GOT3 (cell line): ENCODE data around the gene BMAL1.

Source experiments
- DNase-seq: peaks from one replicate; lab custom pipeline; 2025; ENCODE audit warnings: mixed read lengths; lab: John Stamatoyannopoulos, UW

BMAL1 gene

GRCh38 chr11:13317293-13318080, 39.9 kb downstream of the BMAL1 start:
- no peak for DNase-seq

- no peak for DNase-seq
These were observed 41.1 kb downstream of the BMAL1 start for GRCh38 chr11:13318498-13319295.

- no peak for DNase-seq
These were observed 43.1 kb downstream of the BMAL1 start for GRCh38 chr11:13320688-13321087.

GRCh38 chr11:13321431-13321830, 43.8 kb downstream of the BMAL1 start:
- DNase-seq: no peak

GRCh38 chr11:13324141-13324540, 46.6 kb downstream of the BMAL1 start:
- DNase-seq: no peak

GRCh38 chr11:13324709-13325108, 47.1 kb downstream of the BMAL1 start:
- DNase-seq: no peak

- no peak for DNase-seq
These were observed 49.8 kb downstream of the BMAL1 start for GRCh38 chr11:13327421-13327820.

GRCh38 chr11:13328286-13328685, 50.7 kb downstream of the BMAL1 start:
- DNase-seq: no peak

GRCh38 chr11:13329670-13330356, 52.2 kb downstream of the BMAL1 start:
- DNase-seq: no peak

- DNase-seq: no peak
These were observed 54.5 kb downstream of the BMAL1 start for GRCh38 chr11:13332124-13332523.

- DNase-seq: no peak
These were observed 55.9 kb downstream of the BMAL1 start for GRCh38 chr11:13333456-13333957.

GRCh38 chr11:13334034-13334786, 56.6 kb downstream of the BMAL1 start:
- no peak for DNase-seq

GRCh38 chr11:13335319-13335718, 57.7 kb downstream of the BMAL1 start:
- DNase-seq: no peak

GRCh38 chr11:13336246-13336878, 58.8 kb downstream of the BMAL1 start:
- DNase-seq: no peak

GRCh38 chr11:13338019-13338426, 60.4 kb downstream of the BMAL1 start:
- no peak for DNase-seq

- no peak for DNase-seq
These were observed 61.0 kb downstream of the BMAL1 start for GRCh38 chr11:13338427-13339069.

- no peak for DNase-seq
These were observed 61.9 kb downstream of the BMAL1 start for GRCh38 chr11:13339195-13340153.

GRCh38 chr11:13341026-13341425, 63.4 kb downstream of the BMAL1 start:
- no peak for DNase-seq

- DNase-seq: no peak
These were observed 65.5 kb downstream of the BMAL1 start for GRCh38 chr11:13343067-13343466.
